ENCODE measurements around the gene TNFRSF4. TPM values are rescaled to one million over a fixed set of nuclear protein-coding genes. Genes with fewer than 3 reads are reported as not detected.

The TNFRSF4 gene
- total and polyA plus RNA-seq, 10 of the 15 experiments (the other 5 are each of a cell fraction or from before 2014, with no cell fraction given): 0.05 to 7.3 (median 2.5) TPM; not detected in 1

DNA sequence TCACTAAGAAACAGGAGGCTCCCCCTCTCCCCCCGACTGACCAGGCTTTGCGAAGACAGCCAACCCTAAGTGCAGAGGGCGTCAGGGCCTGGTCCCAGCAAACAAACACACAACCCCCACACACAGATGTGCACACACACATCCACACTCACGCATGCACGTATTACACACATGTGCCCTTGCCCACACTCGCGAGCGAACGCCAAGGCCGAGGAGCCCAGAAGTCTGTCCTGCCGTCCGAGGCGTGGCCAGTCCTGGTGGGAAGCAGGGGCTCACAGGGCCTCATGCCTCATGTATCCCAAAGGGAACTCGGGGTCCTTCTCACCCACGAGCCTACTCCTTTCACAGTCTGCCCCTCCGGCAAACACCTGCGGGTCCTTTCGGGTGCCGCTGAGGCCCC is 15.8 kb upstream of the TNFRSF4 start:
- Histone ChIP-seq H3K4me2 (ENCODE audit: control insufficient read depth, insufficient read depth) (peak overlapping the region; percentile 75), H3K36me3 (ENCODE audit: control insufficient read depth in 2 of 2, insufficient read depth in 2 of 2, low read length in 1 of 2) (peaks cover 4 to 28% of the 10 kb centered on the region in 2 experiments; a peak in 3 of 4 replicates), H3K4me3 (peak overlapping the region; percentile 91), H3K27ac (ENCODE audit: control insufficient read depth, insufficient read depth) (no peak overlapping the region), H3K9me3 (replicated peaks; ENCODE audit: control insufficient read depth, insufficient read depth, low read length) (no peaks in the 10 kb centered on the region; the same call in 2 of the 3 replicates), H3K27me3 (replicated peaks in 1 of 2; ENCODE audit: control insufficient read depth in 2 of 2, insufficient read depth in 2 of 2, low read length in 1 of 2) (no peaks in the 10 kb centered on the region), H4K20me1 (ENCODE audit: control insufficient read depth, insufficient read depth) (no peaks in the 10 kb centered on the region), H3K9ac (ENCODE audit: control insufficient read depth, insufficient read depth, low read length) (peak overlapping the region; percentile 97; the same call in 1 of the 2 replicates), H3K4me1 (ENCODE audit: control insufficient read depth, insufficient read depth, low read length) (peaks cover 4% of the 10 kb centered on the region), H3K79me2 (ENCODE audit: control insufficient read depth, insufficient read depth, low read length) (peaks cover 50% of the 10 kb centered on the region), H2AFZ (ENCODE audit: control insufficient read depth, low read depth, low read length) (no peak overlapping the region)
- ATAC-seq (no peak), FAIRE-seq (no peak), DNase-seq (ENCODE audit: low read depth, low spot score) (no peak)
- TF ChIP-seq, protein P1, sequence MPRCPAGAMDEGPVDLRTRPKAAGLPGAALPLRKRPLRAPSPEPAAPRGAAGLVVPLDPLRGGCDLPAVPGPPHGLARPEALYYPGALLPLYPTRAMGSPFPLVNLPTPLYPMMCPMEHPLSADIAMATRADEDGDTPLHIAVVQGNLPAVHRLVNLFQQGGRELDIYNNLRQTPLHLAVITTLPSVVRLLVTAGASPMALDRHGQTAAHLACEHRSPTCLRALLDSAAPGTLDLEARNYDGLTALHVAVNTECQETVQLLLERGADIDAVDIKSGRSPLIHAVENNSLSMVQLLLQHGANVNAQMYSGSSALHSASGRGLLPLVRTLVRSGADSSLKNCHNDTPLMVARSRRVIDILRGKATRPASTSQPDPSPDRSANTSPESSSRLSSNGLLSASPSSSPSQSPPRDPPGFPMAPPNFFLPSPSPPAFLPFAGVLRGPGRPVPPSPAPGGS (IDR thresholded peaks at IDR 0.05; ENCODE audit: borderline replicate concordance, insufficient read depth, low read depth, low read length, poor library complexity, severe bottlenecking): peak; percentile 97
- peak; percentile 28; the same call in 1 of the 2 replicates for TF ChIP-seq POLR2A (IDR thresholded peaks at IDR 0.05; ENCODE audit: low read depth, low read length)
- peak; percentile 62; the same call in 1 of the 2 replicates for TF ChIP-seq TCF3 (IDR thresholded peaks at IDR 0.05; ENCODE audit: borderline replicate concordance, insufficient read depth, low read depth, low read length)
- TF ChIP-seq LARP7 (IDR thresholded peaks at IDR 0.05): no peak
- in situ Hi-C loops (cut with MboI) (no loop called here), intact Hi-C loops (cut with micrococcal nuclease; ENCODE audit: unreplicated experiment) (loop anchor here (5.0 kb wide), 1 partner anchor 107 kb away; no protein-coding TSS in a partner anchor)
- POLR2A ChIA-PET: interaction anchor here (1.0 kb wide), 1 partner anchor 14 kb away, joined by 3 read pairs; no protein-coding TSS in a partner anchor
- RAD21 ChIA-PET (ENCODE audit: unreplicated experiment): interaction anchor here (1.5 kb wide), 1 partner anchor 58 kb away, joined by 6 read pairs; no protein-coding TSS in a partner anchor
- BruUV-seq (replicated peaks): no TSS peak
- SMC1A ChIA-PET (ENCODE audit: uncharacterized antibody, unreplicated experiment): no interaction called here
- WGBS (ENCODE audit: insufficient coverage, insufficient replicate concordance, low lambda C conversion rate, missing lambda C conversion rate): 95% methylated on average over 19 of the region's 19 CpGs
- CTCF ChIA-PET: interaction anchor here (1.0 to 1.8 kb wide), 2 partner anchors 17 to 21 kb away, joined by 3 to 8 read pairs; no protein-coding TSS in a partner anchor
